OCI-LY3 (cell line): ENCODE measurements around the gene SMIM14.

Source experiments
- H2AFZ ChIP-seq: fragments of 200-600, 300-600 bp; shearing (Covaris generic); 2 replicates; pipeline ENCODE4 v1.6.0; 2014; ENCODE audit warnings: antibody characterized with exemption, low read depth, low read length
- H3K27ac ChIP-seq: fragments of 200-600, 300-600 bp; sonication (generic); 2 replicates; pipeline ENCODE4 v1.5.1; 2014; ENCODE audit warnings: mild to moderate bottlenecking, low read length, moderate library complexity, mixed read lengths
- H3K27me3 ChIP-seq: fragments of 200-600, 300-600 bp; sonication (generic); 2 replicates; pipeline ENCODE4 v1.6.1; 2014; ENCODE audit warnings: low read depth, low read length, mixed read lengths
- H3K36me3 ChIP-seq: fragments of 200-600, 300-600 bp; sonication (generic); replicated peaks from 2 replicates; pipeline ENCODE3; 2014; ENCODE audit warnings: low read depth, low read length, mixed read lengths
- H3K4me1 ChIP-seq: fragments of 300-600, 200-600 bp; sonication (generic); 2 replicates; pipeline ENCODE4 v1.6.1; 2014; ENCODE audit warnings: low read length, mixed read lengths
- H3K4me2 ChIP-seq: fragments of 200-600, 300-600 bp; sonication (generic); 2 replicates; pipeline ENCODE4 v1.6.1; 2014; ENCODE audit warnings: low read length, mixed read lengths
- H3K4me3 ChIP-seq: fragments of 300-600, 200-600 bp; sonication (generic); 2 replicates; pipeline ENCODE4 v1.5.1; 2014; ENCODE audit warnings: antibody characterized with exemption, mild to moderate bottlenecking, low read length, moderate library complexity
- H3K79me2 ChIP-seq: fragments of 300-600, 200-600 bp; shearing (Covaris generic); 2 replicates; pipeline ENCODE4 v1.6.1; 2014; ENCODE audit warnings: mild to moderate bottlenecking, low read length, mixed read lengths
- H3K9ac ChIP-seq: fragments of 300-600, 200-600 bp; shearing (Covaris generic); 2 replicates; pipeline ENCODE4 v1.6.0; 2014; ENCODE audit warnings: mild to moderate bottlenecking, low read length, moderate library complexity
- H3K9me3 ChIP-seq: fragments of 200-600, 300-600 bp; shearing (Covaris generic); 2 replicates; pipeline ENCODE4 v1.6.1; 2014; ENCODE audit warnings: low read length, mixed read lengths; ENCODE audit not compliant: insufficient read depth
- H4K20me1 ChIP-seq: fragments of 200-600, 300-600 bp; sonication (generic); 2 replicates; pipeline ENCODE4 v1.6.1; 2016; ENCODE audit warnings: low read length, mixed read lengths; ENCODE audit not compliant: insufficient read depth
- CTCF ChIP-seq: fragments of 200-600, 300-600 bp; sonication (generic); IDR thresholded peaks from 2 replicates; pipeline ENCODE4 v1.5.1; 2014; ENCODE audit warnings: antibody characterized with exemption, low read length, low read depth
- EZH2phosphoT487 ChIP-seq: fragments of 200-600 bp; shearing (Covaris generic); IDR thresholded peaks from 2 replicates; pipeline ENCODE4 v1.6.1; 2018; ENCODE audit warnings: antibody characterized with exemption, mixed run types, low read depth

The SMIM14 gene

GRCh38 chr4:39662683-39663082, 24.0 kb upstream of the SMIM14 start:
- no peak overlapping the region for H3K9ac ChIP-seq
- no peaks in the 10 kb centered on the region for H4K20me1 ChIP-seq
- no peaks in the 10 kb centered on the region for H3K36me3 ChIP-seq
- H3K27ac ChIP-seq = no peak overlapping the region
- peaks cover 20% of the 10 kb centered on the region for H3K4me1 ChIP-seq
- 0 out of 2 replicates have a peak overlapping the region, but pooled peaks have one; percentile 21 for H2AFZ ChIP-seq
- H3K4me3 ChIP-seq = no peak overlapping the region
- H3K9me3 ChIP-seq = no peaks in the 10 kb centered on the region
- H3K79me2 ChIP-seq = no peaks in the 10 kb centered on the region
- TF ChIP-seq CTCF (no peak), EZH2phosphoT487 (no peak)
- H3K27me3 ChIP-seq = no peaks in the 10 kb centered on the region
- H3K4me2 ChIP-seq = no peak overlapping the region

- H3K27ac ChIP-seq = no peak overlapping the region
- H3K79me2 ChIP-seq = no peaks in the 10 kb centered on the region
- no peak overlapping the region for H3K4me2 ChIP-seq
- H3K36me3 ChIP-seq = no peaks in the 10 kb centered on the region
- H3K4me3 ChIP-seq = no peak overlapping the region
- no peak for TF ChIP-seq CTCF
- TF ChIP-seq EZH2phosphoT487 = no peak
- H3K9me3 ChIP-seq = no peaks in the 10 kb centered on the region
- H3K27me3 ChIP-seq = no peaks in the 10 kb centered on the region
- H4K20me1 ChIP-seq = no peaks in the 10 kb centered on the region
- H3K4me1 ChIP-seq = peaks cover 29% of the 10 kb centered on the region
- no peak overlapping the region for H3K9ac ChIP-seq
- H2AFZ ChIP-seq = no peak overlapping the region
These were observed 22.1 kb upstream of the SMIM14 start for GRCh38 chr4:39660757-39661156.

GRCh38 chr4:39660045-39660444, 21.4 kb upstream of the SMIM14 start:
- H2AFZ ChIP-seq = no peak overlapping the region
- TF ChIP-seq EZH2phosphoT487 (no peak), CTCF (no peak)
- H3K9me3 ChIP-seq = no peaks in the 10 kb centered on the region
- no peak overlapping the region for H3K9ac ChIP-seq
- no peak overlapping the region for H3K27ac ChIP-seq
- no peaks in the 10 kb centered on the region for H3K27me3 ChIP-seq
- no peak overlapping the region for H3K4me3 ChIP-seq
- peaks cover 36% of the 10 kb centered on the region for H3K4me1 ChIP-seq
- no peaks in the 10 kb centered on the region for H4K20me1 ChIP-seq
- H3K79me2 ChIP-seq = no peaks in the 10 kb centered on the region
- H3K36me3 ChIP-seq = no peaks in the 10 kb centered on the region
- no peak overlapping the region for H3K4me2 ChIP-seq

- no peak overlapping the region for H2AFZ ChIP-seq
- H3K4me1 ChIP-seq = peaks cover 49% of the 10 kb centered on the region
- H4K20me1 ChIP-seq = no peaks in the 10 kb centered on the region
- no peaks in the 10 kb centered on the region for H3K9me3 ChIP-seq
- H3K27me3 ChIP-seq = no peaks in the 10 kb centered on the region
- H3K4me2 ChIP-seq = no peak overlapping the region
- H3K27ac ChIP-seq = no peak overlapping the region
- H3K36me3 ChIP-seq = no peaks in the 10 kb centered on the region
- peak; percentile 59 for TF ChIP-seq CTCF
- no peak for TF ChIP-seq EZH2phosphoT487
- no peak overlapping the region for H3K9ac ChIP-seq
- H3K79me2 ChIP-seq = no peaks in the 10 kb centered on the region
- H3K4me3 ChIP-seq = no peak overlapping the region
These were observed 20.1 kb upstream of the SMIM14 start for GRCh38 chr4:39658756-39659155.
